Measurements from ENCODE around the gene ERG.

The ERG gene

DNA sequence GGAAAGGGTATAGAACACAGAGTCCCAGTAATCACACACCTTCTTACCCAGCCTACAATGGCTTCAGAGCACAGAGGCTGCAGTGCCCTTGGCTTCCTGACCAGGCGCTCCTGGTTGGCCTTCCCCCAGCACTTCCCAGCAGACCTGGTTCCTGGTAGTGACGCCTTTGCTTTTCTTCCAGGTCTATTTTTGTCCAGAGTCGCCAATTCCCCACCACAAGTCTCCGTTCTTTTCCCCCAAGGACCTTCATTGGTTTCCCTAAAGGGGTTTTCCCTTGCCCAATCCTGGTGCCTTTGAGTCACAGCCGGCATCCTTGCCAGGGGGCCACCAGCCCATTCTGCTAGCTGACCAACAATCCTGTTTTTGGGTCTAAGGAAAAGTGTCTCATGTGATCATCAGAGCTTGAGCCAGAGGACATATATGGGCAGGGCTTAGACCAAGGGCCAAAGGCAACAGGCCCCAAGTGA, 156.7 kb downstream of the ERG start:
- no peaks in the 10 kb centered on the region for H3K36me3 ChIP-seq (ENCODE audit: control insufficient read depth in 1 of 2, insufficient read depth in 2 of 2, low read length in 2 of 2)
- H3K4me1 ChIP-seq (ENCODE audit: control insufficient read depth in 1 of 2, insufficient read depth in 2 of 2, low read length in 2 of 2), result no peaks in the 10 kb centered on the region
- no peaks in the 10 kb centered on the region for H3K27me3 ChIP-seq (ENCODE audit: low read depth, low read length)
- no peak overlapping the region for H3K27ac ChIP-seq (ENCODE audit: low read length)
- no peak overlapping the region for H3K4me3 ChIP-seq (ENCODE audit: low read depth in 1 of 2, low read length in 2 of 2)
- no peaks in the 10 kb centered on the region for H3K9me3 ChIP-seq (ENCODE audit: control insufficient read depth in 1 of 2, low read length in 2 of 2)

DNA sequence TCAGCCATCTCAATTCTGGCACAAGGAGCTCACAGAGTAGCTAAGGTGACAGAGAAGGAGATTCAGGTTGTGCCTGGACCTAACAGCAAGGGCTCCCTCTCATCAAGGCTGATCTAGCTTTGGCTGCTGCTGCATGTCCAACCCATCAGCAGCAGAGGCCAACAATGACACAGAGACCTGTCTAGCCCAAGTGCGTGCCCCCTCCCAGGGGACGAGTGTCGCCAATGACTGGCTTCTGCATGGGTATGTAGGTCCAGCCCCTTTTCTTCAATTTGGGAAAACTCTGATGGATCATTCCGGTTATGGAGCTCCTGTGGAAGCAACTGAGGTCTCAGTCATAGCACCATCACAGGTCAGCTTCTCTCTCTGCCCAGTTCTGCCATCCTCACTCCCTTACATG, 158.1 kb downstream of the ERG start:
- H3K9me3 ChIP-seq (ENCODE audit: control insufficient read depth in 1 of 2, low read length in 2 of 2), result no peaks in the 10 kb centered on the region
- H3K4me3 ChIP-seq (ENCODE audit: low read depth in 1 of 2, low read length in 2 of 2), result no peak overlapping the region
- no peaks in the 10 kb centered on the region for H3K4me1 ChIP-seq (ENCODE audit: control insufficient read depth in 1 of 2, insufficient read depth in 2 of 2, low read length in 2 of 2)
- no peak overlapping the region for H3K27ac ChIP-seq (ENCODE audit: low read length)
- no peaks in the 10 kb centered on the region for H3K27me3 ChIP-seq (ENCODE audit: low read depth, low read length)
- H3K36me3 ChIP-seq (ENCODE audit: control insufficient read depth in 1 of 2, insufficient read depth in 2 of 2, low read length in 2 of 2), result no peaks in the 10 kb centered on the region

DNA sequence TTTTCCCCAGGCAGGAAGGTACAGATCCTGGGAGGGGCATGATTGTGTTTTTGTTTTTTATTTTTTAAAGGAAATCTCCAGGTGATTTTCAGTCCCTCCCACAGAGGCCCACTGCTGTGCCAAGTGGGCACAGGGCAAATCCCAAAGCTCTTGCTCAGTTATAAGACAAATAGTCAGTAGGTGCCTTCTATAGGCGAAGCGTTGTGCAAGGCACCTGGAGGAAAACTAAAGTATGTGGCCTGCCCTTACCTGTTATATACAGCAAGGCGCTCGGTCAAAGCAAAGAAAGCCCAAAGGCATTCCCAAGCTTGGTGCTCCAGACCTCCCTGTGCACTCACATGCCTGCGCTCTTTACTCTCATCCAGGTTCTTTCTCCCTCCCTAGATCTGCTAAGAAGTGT, 160.5 kb downstream of the ERG start:
- Histone ChIP-seq H3K9me3 (ENCODE audit: control insufficient read depth in 1 of 2, low read length in 2 of 2) (no peaks in the 10 kb centered on the region), H3K27ac (ENCODE audit: low read length) (no peak overlapping the region), H3K4me3 (ENCODE audit: low read depth in 1 of 2, low read length in 2 of 2) (no peak overlapping the region), H3K36me3 (ENCODE audit: control insufficient read depth in 1 of 2, insufficient read depth in 2 of 2, low read length in 2 of 2) (no peaks in the 10 kb centered on the region), H3K27me3 (ENCODE audit: low read depth, low read length) (no peaks in the 10 kb centered on the region), H3K4me1 (ENCODE audit: control insufficient read depth in 1 of 2, insufficient read depth in 2 of 2, low read length in 2 of 2) (no peaks in the 10 kb centered on the region)

DNA sequence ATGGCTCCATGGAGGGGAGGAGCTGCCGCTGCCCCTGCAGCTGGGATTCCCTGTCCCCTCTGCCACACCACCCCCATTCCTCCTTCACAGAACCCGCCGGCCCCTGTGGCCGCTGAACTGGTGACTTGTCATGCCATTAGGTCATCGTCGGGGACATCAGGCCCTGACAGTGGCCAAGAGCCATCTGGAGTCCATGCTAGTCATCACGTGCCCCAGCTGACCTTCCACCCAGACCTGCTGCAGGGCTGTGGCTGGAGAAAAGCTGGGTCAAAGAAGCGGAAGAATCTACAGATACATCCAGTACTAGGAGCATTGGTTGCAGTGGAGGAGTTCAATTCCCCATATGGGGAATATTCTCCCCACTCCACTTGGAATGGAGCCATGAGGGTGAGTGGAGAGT, 163.4 kb downstream of the ERG start:
- Histone ChIP-seq H3K4me3 (ENCODE audit: low read depth in 1 of 2, low read length in 2 of 2) (no peak overlapping the region), H3K27me3 (ENCODE audit: low read depth, low read length) (no peaks in the 10 kb centered on the region), H3K27ac (ENCODE audit: low read length) (no peak overlapping the region), H3K4me1 (ENCODE audit: control insufficient read depth in 1 of 2, insufficient read depth in 2 of 2, low read length in 2 of 2) (no peaks in the 10 kb centered on the region), H3K9me3 (ENCODE audit: control insufficient read depth in 1 of 2, low read length in 2 of 2) (no peaks in the 10 kb centered on the region), H3K36me3 (ENCODE audit: control insufficient read depth in 1 of 2, insufficient read depth in 2 of 2, low read length in 2 of 2) (no peaks in the 10 kb centered on the region)

DNA sequence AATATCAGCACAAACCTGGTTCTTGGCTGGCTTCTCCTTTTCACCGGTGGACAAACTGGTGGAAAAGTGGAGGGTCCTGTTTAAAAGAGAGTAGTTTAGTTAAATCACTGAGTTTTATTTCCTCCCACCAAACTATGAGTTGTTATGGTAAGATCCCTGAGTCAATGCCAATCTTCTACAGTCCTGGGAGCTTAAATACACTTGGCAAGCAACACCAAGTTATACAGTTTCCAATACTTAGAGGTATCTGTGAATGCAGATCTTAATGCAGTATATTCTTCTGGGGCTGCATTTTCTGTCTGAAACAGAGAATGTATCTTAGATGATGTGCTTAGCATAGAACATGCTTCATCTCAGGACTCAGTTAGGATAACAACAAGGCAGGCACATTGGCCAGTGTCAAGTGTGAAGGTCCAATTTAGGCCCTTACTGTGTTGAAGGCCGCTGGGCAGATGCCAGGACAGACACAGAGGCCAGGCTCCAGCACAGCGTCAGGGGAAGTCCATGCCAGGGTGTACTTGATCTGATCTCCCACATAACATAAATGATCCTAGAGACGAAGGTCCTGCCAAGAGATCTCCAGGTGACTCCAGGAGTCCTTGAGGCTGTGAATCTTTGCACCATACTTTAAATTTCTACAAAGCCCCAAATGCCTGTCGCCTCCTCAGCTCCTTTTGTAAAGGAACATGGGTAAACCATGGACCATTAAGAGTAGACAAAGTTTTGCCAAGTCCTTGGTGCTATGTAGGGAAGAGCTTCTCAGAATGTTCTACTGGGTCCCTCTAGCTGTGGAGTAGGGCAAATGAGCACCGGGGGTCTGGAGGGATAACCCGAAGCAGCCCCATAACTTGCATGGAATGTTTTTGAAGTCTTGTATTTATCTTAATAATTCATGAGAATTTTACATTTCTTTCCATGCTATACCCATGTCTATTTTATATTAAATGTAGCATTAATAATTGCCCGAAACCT, 164.7 kb downstream of the ERG start:
- no peak overlapping the region for H3K27ac ChIP-seq (ENCODE audit: low read length)
- H3K27me3 ChIP-seq (ENCODE audit: low read depth, low read length), result no peaks in the 10 kb centered on the region
- H3K4me1 ChIP-seq (ENCODE audit: control insufficient read depth in 1 of 2, insufficient read depth in 2 of 2, low read length in 2 of 2), result no peaks in the 10 kb centered on the region
- no peaks in the 10 kb centered on the region for H3K36me3 ChIP-seq (ENCODE audit: control insufficient read depth in 1 of 2, insufficient read depth in 2 of 2, low read length in 2 of 2)
- no peak overlapping the region for H3K4me3 ChIP-seq (ENCODE audit: low read depth in 1 of 2, low read length in 2 of 2)
- H3K9me3 ChIP-seq (ENCODE audit: control insufficient read depth in 1 of 2, low read length in 2 of 2), result no peaks in the 10 kb centered on the region

DNA sequence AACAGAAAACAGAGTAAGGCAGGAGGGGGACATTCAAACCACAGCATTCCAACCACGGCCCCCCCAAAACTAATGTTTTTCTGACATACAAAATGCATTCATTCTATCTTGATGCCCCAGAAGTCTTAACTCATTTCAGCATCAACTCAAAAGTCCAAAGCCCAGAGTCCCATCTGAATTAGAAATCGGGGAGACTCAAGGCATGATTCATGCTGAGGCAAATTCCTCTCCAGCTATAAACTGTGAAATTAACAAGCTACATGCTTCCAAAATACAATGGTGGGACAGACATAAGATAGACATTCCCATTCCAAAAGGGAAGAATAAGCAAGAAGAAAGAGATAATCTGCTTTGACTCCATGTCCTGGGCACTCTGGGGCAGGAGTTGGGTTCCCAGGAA, 167.6 kb downstream of the ERG start:
- no peaks in the 10 kb centered on the region for H3K9me3 ChIP-seq (ENCODE audit: control insufficient read depth in 1 of 2, low read length in 2 of 2)
- no peak overlapping the region for H3K27ac ChIP-seq (ENCODE audit: low read length)
- H3K27me3 ChIP-seq (ENCODE audit: low read depth, low read length), result no peaks in the 10 kb centered on the region
- H3K4me1 ChIP-seq (ENCODE audit: control insufficient read depth in 1 of 2, insufficient read depth in 2 of 2, low read length in 2 of 2), result no peaks in the 10 kb centered on the region
- no peak overlapping the region for H3K4me3 ChIP-seq (ENCODE audit: low read depth in 1 of 2, low read length in 2 of 2)
- no peaks in the 10 kb centered on the region for H3K36me3 ChIP-seq (ENCODE audit: control insufficient read depth in 1 of 2, insufficient read depth in 2 of 2, low read length in 2 of 2)

Data from muscle layer of duodenum (tissue), 2 donors.